HG02798 (cell line): ENCODE results near the gene CLCN3.
"Not testable (repeated sequence)": the region's sequence is repeated elsewhere in the genome, so short reads cannot be mapped to it uniquely, and the experiment has no call there.

Source experiments
- ATAC-seq: cut with Tn5 transposase; IDR thresholded peaks from one replicate; pipeline ENCODE4 v1.9.1; 2021; ENCODE audit warnings: mild to moderate bottlenecking; ENCODE audit not compliant: unreplicated experiment, poor library complexity

Gene CLCN3

GRCh38 chr4:169765835-169766234 is 145.5 kb downstream of the CLCN3 start:
- no peak for ATAC-seq

- no peak for ATAC-seq
These were observed 146.4 kb downstream of the CLCN3 start for GRCh38 chr4:169766741-169767140.

- ATAC-seq, result no peak
These were observed 148.0 kb downstream of the CLCN3 start for GRCh38 chr4:169768385-169768784.

GRCh38 chr4:169770416-169770815 is 150.0 kb downstream of the CLCN3 start:
- ATAC-seq, result no peak

- ATAC-seq, result not testable (repeated sequence)
These were observed 151.2 kb downstream of the CLCN3 start for GRCh38 chr4:169771556-169772080.
